IMR-90 (cell line): Measurements from ENCODE around the gene MARCHF9. TPM values are rescaled to one million over a fixed set of nuclear protein-coding genes. Genes with fewer than 3 reads are reported as not detected.

Experiments used
- ATAC-seq: fragments of 200-7000 bp; cut with Tn5 transposase; 2 replicates; pipeline ENCODE4 v1.9.1; 2020; ENCODE audit warnings: low read depth, mild to moderate bottlenecking, moderate library complexity
- BruUV-seq: library from RNA; stranded (reverse); fragments of 400-500 nt; replicated peaks from 2 replicates; lab custom pipeline; 2021; lab: Mats Ljungman, UMichigan
- CTCF ChIA-PET: fragments of 300-600 bp; formaldehyde crosslinking; extraction: SDS; loops from one replicate; lab custom pipeline; 2021; ENCODE audit warnings: antibody characterized with exemption; lab: Yijun Ruan, JAX
- POLR2A ChIA-PET: fragments of 300-600 bp; sonication (Branson Sonifier 250); formaldehyde crosslinking; loops from one replicate; lab custom pipeline; 2022; ENCODE audit warnings: antibody characterized with exemption; ENCODE audit not compliant: unreplicated experiment; lab: Charles Lee
- DNase-seq: peaks from one replicate; pipeline ENCODE4 v3.0.0; 2013
- H2AFZ ChIP-seq: replicated peaks from 2 replicates; pipeline ENCODE3; 2013; ENCODE audit warnings: low read length, mild to moderate bottlenecking; ENCODE audit not compliant: poor library complexity
- H2AK5ac ChIP-seq: 2 replicates; pipeline ENCODE4 v1.6.1; 2013; ENCODE audit warnings: low read depth, low read length, inconsistent platforms
- H2AK9ac ChIP-seq: replicated peaks from 2 replicates; pipeline ENCODE3; 2013; ENCODE audit warnings: mild to moderate bottlenecking, low read depth, low read length, moderate library complexity; ENCODE audit not compliant: poor library complexity
- H2BK120ac ChIP-seq: 2 replicates; pipeline ENCODE4 v1.6.1; 2013; ENCODE audit warnings: low read depth, low read length, inconsistent platforms
- H2BK15ac ChIP-seq: 3 replicates; pipeline ENCODE4 v1.6.1; 2013; ENCODE audit warnings: low read depth, low read length, inconsistent platforms
- H2BK20ac ChIP-seq: 2 replicates; pipeline ENCODE4 v1.6.1; 2013; ENCODE audit warnings: low read depth, mild to moderate bottlenecking, inconsistent platforms, low read length, moderate library complexity
- H2BK5ac ChIP-seq: 2 replicates; pipeline ENCODE4 v1.6.1; 2013; ENCODE audit warnings: mild to moderate bottlenecking, low read depth, low read length, inconsistent platforms; ENCODE audit not compliant: poor library complexity, severe bottlenecking
- H3K14ac ChIP-seq: replicated peaks from 2 replicates; pipeline ENCODE4 v1.6.1; 2013; ENCODE audit warnings: low read depth, low read length, inconsistent platforms
- H3K18ac ChIP-seq: 2 replicates; pipeline ENCODE4 v1.6.1; 2013; ENCODE audit warnings: low read depth, low read length, control low read depth
- H3K23ac ChIP-seq: 2 replicates; pipeline ENCODE4 v1.6.1; 2013; ENCODE audit warnings: low read depth, low read length, inconsistent platforms
- H3K27ac ChIP-seq: 2 replicates; pipeline ENCODE4 v1.5.1; 2013; ENCODE audit warnings: mild to moderate bottlenecking, control low read depth, low read length; ENCODE audit not compliant: insufficient read depth
- H3K27me3 ChIP-seq: 2 replicates; pipeline ENCODE4 v1.6.1; 2013; ENCODE audit warnings: low read length; ENCODE audit not compliant: control insufficient read depth, insufficient read depth
- H3K36me3 ChIP-seq: 2 replicates; pipeline ENCODE4 v1.6.1; 2013; ENCODE audit warnings: low read length, mixed read lengths; ENCODE audit not compliant: control insufficient read depth, insufficient read depth
- H3K4ac ChIP-seq: 2 replicates; pipeline ENCODE4 v1.6.1; 2013; ENCODE audit warnings: low read depth, low read length, inconsistent platforms
- H3K4me1 ChIP-seq: 2 replicates; pipeline ENCODE4 v1.6.1; 2013; ENCODE audit warnings: low read length, mixed read lengths; ENCODE audit not compliant: control insufficient read depth, insufficient read depth
- H3K4me2 ChIP-seq: 2 replicates; pipeline ENCODE4 v1.6.1; 2013; ENCODE audit warnings: low read depth, mild to moderate bottlenecking, control low read depth, low read length, moderate library complexity
- H3K4me3 ChIP-seq: 2 replicates; pipeline ENCODE4 v1.5.1; 2013; ENCODE audit warnings: low read depth, mild to moderate bottlenecking, control low read depth, low read length, moderate library complexity; ENCODE audit not compliant: insufficient read depth
- H3K56ac ChIP-seq: 2 replicates; pipeline ENCODE4 v1.6.1; 2013; ENCODE audit warnings: low read length, inconsistent platforms; ENCODE audit not compliant: insufficient read depth; ENCODE audit errors: extremely low read depth
- H3K79me1 ChIP-seq, 2 experiments: 2 replicates each; pipeline ENCODE4 v1.6.1; 2013; ENCODE audit warnings: low read length in 2 of 2, inconsistent platforms in 1 of 2, low read depth in 1 of 2
- H3K9ac ChIP-seq: 2 replicates; pipeline ENCODE4 v1.6.1; 2013; ENCODE audit warnings: low read depth, low read length, control low read depth
- H3K9me1 ChIP-seq: 2 replicates; pipeline ENCODE4 v1.6.1; 2013; ENCODE audit warnings: low read length, inconsistent platforms; ENCODE audit not compliant: insufficient read depth
- H3K9me3 ChIP-seq: 2 replicates; pipeline ENCODE4 v1.6.1; 2013; ENCODE audit warnings: low read length; ENCODE audit not compliant: control insufficient read depth, insufficient read depth
- H4K20me1 ChIP-seq: 2 replicates; pipeline ENCODE4 v1.6.1; 2013; ENCODE audit warnings: low read length, inconsistent platforms; ENCODE audit not compliant: insufficient read depth
- H4K5ac ChIP-seq: 2 replicates; pipeline ENCODE4 v1.6.1; 2013; ENCODE audit warnings: mild to moderate bottlenecking, low read depth, low read length, control low read depth
- H4K8ac ChIP-seq, 2 experiments: 2 replicates each; pipeline ENCODE4 v1.6.1; 2013; ENCODE audit warnings: low read depth in 2 of 2, low read length in 2 of 2, control low read depth in 1 of 2, inconsistent platforms in 1 of 2
- H4K91ac ChIP-seq: 2 replicates; pipeline ENCODE4 v1.6.1; 2013; ENCODE audit warnings: low read depth, low read length, inconsistent platforms; ENCODE audit not compliant: insufficient read depth
- CHD1 ChIP-seq: IDR thresholded peaks from 2 replicates; pipeline ENCODE4 v1.6.1; 2012; ENCODE audit warnings: low read depth, low read length, improper control_type of control experiment
- MXI1 ChIP-seq: IDR thresholded peaks from 2 replicates; pipeline ENCODE4 v1.6.1; 2012; ENCODE audit warnings: low read depth, mild to moderate bottlenecking, low read length, moderate library complexity, borderline replicate concordance
- NFE2L2 ChIP-seq: fragments of 150-350 bp; IDR thresholded peaks from 2 replicates; pipeline ENCODE4 v1.6.1; 2016; ENCODE audit warnings: low read depth, mild to moderate bottlenecking, low read length
- POLR2A ChIP-seq: IDR thresholded peaks from 2 replicates; pipeline ENCODE4 v1.6.1; 2012; ENCODE audit warnings: mild to moderate bottlenecking, low read depth, low read length
- RAD21 ChIP-seq: IDR thresholded peaks from 2 replicates; pipeline ENCODE4 v1.6.1; 2012; ENCODE audit warnings: low read length, improper control_type of control experiment
- RCOR1 ChIP-seq: IDR thresholded peaks from 2 replicates; pipeline ENCODE4 v1.6.1; 2012; ENCODE audit warnings: mild to moderate bottlenecking, low read length, improper control_type of control experiment; ENCODE audit not compliant: insufficient replicate concordance
- RFX5 ChIP-seq: IDR thresholded peaks from 2 replicates; pipeline ENCODE4 v1.8.0; 2012; ENCODE audit warnings: low read depth, mild to moderate bottlenecking, low read length, moderate library complexity
- USF2 ChIP-seq: fragments of 150-350 bp; IDR thresholded peaks from 2 replicates; pipeline ENCODE4 v1.6.1; 2017; ENCODE audit warnings: mild to moderate bottlenecking, antibody characterized with exemption, low read length, low read depth
- WGBS, 2 experiments: methylation state at CpG; one replicate each; pipeline versions ENCODE4 v1.1.5 to v1.1.7; 2013; ENCODE audit warnings: missing lambda C conversion rate in 2 of 2; ENCODE audit not compliant: insufficient read length in 1 of 2; ENCODE audit errors: extremely low coverage in 2 of 2; 5-methylcytosine and 5-hydroxymethylcytosine counted together
- dilution Hi-C: fragments of 300-500 bp; cut with HindIII; formaldehyde crosslinking; loops from one replicate; pipeline ENCODE4 v1.14.3; 2018; ENCODE audit warnings: low sequenced_read_pairs; ENCODE audit not compliant: unreplicated experiment
- in situ Hi-C: fragments of 300-500 bp; cut with MboI; formaldehyde crosslinking; loops from 3 replicates; pipeline ENCODE4 v1.14.3; 2019; ENCODE audit warnings: low sequenced_read_pairs, inconsistent platforms, mixed read lengths
- intact Hi-C: fragments of 100-400 bp; cut with micrococcal nuclease; formaldehyde crosslinking; loops from 2 replicates; pipeline ENCODE4 v1.10.0; 2022
- polyA plus RNA-seq, 3 experiments: library from polyadenylated mRNA; depleted of rRNA; stranded (reverse); fragments of >200 nt; gene quantifications; 2 replicates each; pipeline ENCODE4 v1.2.3, GENCODE V29; 2012; ENCODE audit warnings: low replicate concordance in 1 of 3
- total RNA-seq: library from RNA; depleted of rRNA; stranded (reverse); fragments of >200 nt; gene quantifications from 2 replicates; pipeline ENCODE4 v1.2.3, GENCODE V29; 2012
- TF ChIP-seq, protein P1 (sequence below): conservative IDR thresholded peaks from 2 replicates; pipeline ENCODE4 v1.5.1; 2012; ENCODE audit warnings: mild to moderate bottlenecking, low read depth, low read length, improper control_type of control experiment
- TF ChIP-seq, protein P2 (sequence below): fragments of 150-350 bp; IDR thresholded peaks from 2 replicates; pipeline ENCODE4 v1.6.1; 2016; ENCODE audit warnings: low read depth, mild to moderate bottlenecking, low read length, moderate library complexity, borderline replicate concordance

The MARCHF9 gene
- total and polyA plus RNA-seq, 2 of the 4 experiments (the other 2 are of a cell fraction): 1.1 to 5.4 TPM

DNA sequence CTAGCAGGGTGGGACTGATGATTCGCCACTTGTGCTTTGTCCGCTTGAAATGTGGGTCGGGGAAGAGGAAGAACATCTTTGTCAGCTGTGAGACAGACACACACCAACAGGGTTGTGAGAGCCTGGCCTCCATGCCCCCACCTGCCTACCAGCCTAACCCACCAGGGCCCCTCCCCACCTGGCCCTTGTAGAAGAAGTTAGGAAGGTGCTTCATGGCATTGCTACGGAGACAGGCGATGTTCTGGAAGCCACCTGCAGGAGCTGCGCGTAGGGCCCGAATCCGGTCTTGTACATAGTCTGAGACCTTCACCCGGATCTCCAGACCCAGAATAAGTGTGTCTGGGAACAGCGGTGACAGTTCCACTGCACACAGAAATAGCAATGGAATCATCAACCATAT is 14.7 kb downstream of the MARCHF9 start:
- ATAC-seq (no peak), DNase-seq (no peak)
- Histone ChIP-seq H3K23ac (no peak overlapping the region), H2BK15ac (no peak overlapping the region), H2AK5ac (no peak overlapping the region), H3K9ac (no peak overlapping the region), H3K14ac (no peak overlapping the region), H2BK20ac (no peak overlapping the region), H4K91ac (no peak overlapping the region), H2AK9ac (no peak overlapping the region), H3K18ac (no peak overlapping the region), H3K27me3 (peaks cover 25% of the 10 kb centered on the region), H2BK120ac (no peak overlapping the region), H2BK5ac (no peak overlapping the region), H3K4ac (no peak overlapping the region), H3K9me1 (peaks cover 12% of the 10 kb centered on the region), H3K56ac (no peak overlapping the region), H3K27ac (no peak overlapping the region), H4K8ac (no peak overlapping the region), H3K36me3 (peaks cover 3% of the 10 kb centered on the region), H3K4me3 (no peak overlapping the region), H2AFZ (no peak overlapping the region), H4K5ac (no peak overlapping the region), H3K4me2 (no peak overlapping the region), H3K79me1 (peaks cover 16 to 27% of the 10 kb centered on the region in 2 experiments; a peak in 3 of 4 replicates), H4K20me1 (no peaks in the 10 kb centered on the region), H3K9me3 (peaks cover 2% of the 10 kb centered on the region; the same call in 1 of the 2 replicates), H3K4me1 (peaks cover 11% of the 10 kb centered on the region; the same call in 1 of the 2 replicates)
- no TSS peak for BruUV-seq
- in situ Hi-C loops (no loop called here), dilution Hi-C loops (no loop called here), intact Hi-C loops (no loop called here)
- TF ChIP-seq CHD1 (no peak), MXI1 (no peak), RAD21 (no peak), RCOR1 (no peak), POLR2A (no peak), RFX5 (no peak), USF2 (no peak), NFE2L2 (no peak)
- TF ChIP-seq, protein P1, sequence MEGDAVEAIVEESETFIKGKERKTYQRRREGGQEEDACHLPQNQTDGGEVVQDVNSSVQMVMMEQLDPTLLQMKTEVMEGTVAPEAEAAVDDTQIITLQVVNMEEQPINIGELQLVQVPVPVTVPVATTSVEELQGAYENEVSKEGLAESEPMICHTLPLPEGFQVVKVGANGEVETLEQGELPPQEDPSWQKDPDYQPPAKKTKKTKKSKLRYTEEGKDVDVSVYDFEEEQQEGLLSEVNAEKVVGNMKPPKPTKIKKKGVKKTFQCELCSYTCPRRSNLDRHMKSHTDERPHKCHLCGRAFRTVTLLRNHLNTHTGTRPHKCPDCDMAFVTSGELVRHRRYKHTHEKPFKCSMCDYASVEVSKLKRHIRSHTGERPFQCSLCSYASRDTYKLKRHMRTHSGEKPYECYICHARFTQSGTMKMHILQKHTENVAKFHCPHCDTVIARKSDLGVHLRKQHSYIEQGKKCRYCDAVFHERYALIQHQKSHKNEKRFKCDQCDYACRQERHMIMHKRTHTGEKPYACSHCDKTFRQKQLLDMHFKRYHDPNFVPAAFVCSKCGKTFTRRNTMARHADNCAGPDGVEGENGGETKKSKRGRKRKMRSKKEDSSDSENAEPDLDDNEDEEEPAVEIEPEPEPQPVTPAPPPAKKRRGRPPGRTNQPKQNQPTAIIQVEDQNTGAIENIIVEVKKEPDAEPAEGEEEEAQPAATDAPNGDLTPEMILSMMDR: no peak
- TF ChIP-seq, protein P2, sequence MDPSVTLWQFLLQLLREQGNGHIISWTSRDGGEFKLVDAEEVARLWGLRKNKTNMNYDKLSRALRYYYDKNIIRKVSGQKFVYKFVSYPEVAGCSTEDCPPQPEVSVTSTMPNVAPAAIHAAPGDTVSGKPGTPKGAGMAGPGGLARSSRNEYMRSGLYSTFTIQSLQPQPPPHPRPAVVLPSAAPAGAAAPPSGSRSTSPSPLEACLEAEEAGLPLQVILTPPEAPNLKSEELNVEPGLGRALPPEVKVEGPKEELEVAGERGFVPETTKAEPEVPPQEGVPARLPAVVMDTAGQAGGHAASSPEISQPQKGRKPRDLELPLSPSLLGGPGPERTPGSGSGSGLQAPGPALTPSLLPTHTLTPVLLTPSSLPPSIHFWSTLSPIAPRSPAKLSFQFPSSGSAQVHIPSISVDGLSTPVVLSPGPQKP: no peak
- 97% methylated on average over 6 of the region's 11 CpGs; no CpG with 5 or more reads in 1 of the 2 experiments for WGBS, 2 experiments
- ChIA-PET POLR2A (no interaction called here), CTCF (no interaction called here)
